ENCODE data around the gene KLHDC7B. TPM values are rescaled to one million over a fixed set of nuclear protein-coding genes. Genes with fewer than 3 reads are reported as not detected.

The KLHDC7B gene
- total RNA-seq, 1 experiment from 2014 or later = 1.6 TPM

DNA sequence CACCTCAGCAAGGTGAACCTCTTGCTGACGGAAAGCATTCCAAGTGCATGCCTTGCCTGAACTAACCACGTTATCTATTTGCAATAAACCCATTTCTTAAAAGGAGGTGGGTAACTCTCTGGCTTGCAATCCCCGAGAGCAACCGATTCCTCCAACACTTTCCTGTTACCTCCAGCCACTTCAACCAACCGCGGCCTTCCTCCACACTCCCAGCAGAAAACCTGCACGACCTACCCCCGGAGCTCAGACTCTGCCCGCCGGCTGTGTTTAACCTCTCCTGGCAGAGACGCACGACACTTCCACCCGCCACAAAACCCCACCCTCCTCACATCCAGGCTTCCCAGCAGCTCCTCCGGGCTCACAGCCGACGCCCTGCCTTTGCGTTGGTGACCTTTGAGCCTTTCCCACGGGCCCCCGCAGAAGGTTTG lies 21.0 kb upstream of the KLHDC7B start:
- peaks cover 41% of the 10 kb centered on the region for H3K36me3 ChIP-seq (ENCODE audit: insufficient read depth, low read length, poor library complexity, severe bottlenecking)

GRCh38 chr22:50525104-50525857 lies 20.4 kb upstream of the KLHDC7B start, which contains the start of gene SCO2:
Gene SCO2, minus strand, starts transcription at chr22:50525598. Its CDS starts 1,187 bp downstream, at chr22:50524411.
- Histone ChIP-seq H3K36me3 (ENCODE audit: insufficient read depth, low read length, poor library complexity, severe bottlenecking) (peaks cover 40% of the 10 kb centered on the region), H3K4me3 (ENCODE audit: low read depth, low read length, poor library complexity, severe bottlenecking) (peak within 1 kb of the TSS; percentile 65), H3K27ac (ENCODE audit: low read depth, low read length, poor library complexity, severe bottlenecking) (peak within 1 kb of the TSS; percentile 90), H3K27me3 (replicated peaks; ENCODE audit: insufficient read depth, low read depth, low read length, poor library complexity) (peaks cover 7% of the 10 kb centered on the region), H3K4me1 (ENCODE audit: insufficient read depth, low read length, poor library complexity, severe bottlenecking) (peaks cover 20% of the 10 kb centered on the region), H3K9me3 (ENCODE audit: low read depth, low read length, poor library complexity, severe bottlenecking) (no peaks in the 10 kb centered on the region)
- POLR2A ChIA-PET (ENCODE audit: low non-redundant PET) = interaction anchor here (0.6 to 1.0 kb wide), 4 partner anchors 16 to 281 kb away, joined by 4 to 8 read pairs (median 4); partner anchors contain the start of gene TUBGCP6
- intact Hi-C loops (cut with micrococcal nuclease; ENCODE audit: unreplicated experiment) = no loop called here
- TF ChIP-seq, protein P1, sequence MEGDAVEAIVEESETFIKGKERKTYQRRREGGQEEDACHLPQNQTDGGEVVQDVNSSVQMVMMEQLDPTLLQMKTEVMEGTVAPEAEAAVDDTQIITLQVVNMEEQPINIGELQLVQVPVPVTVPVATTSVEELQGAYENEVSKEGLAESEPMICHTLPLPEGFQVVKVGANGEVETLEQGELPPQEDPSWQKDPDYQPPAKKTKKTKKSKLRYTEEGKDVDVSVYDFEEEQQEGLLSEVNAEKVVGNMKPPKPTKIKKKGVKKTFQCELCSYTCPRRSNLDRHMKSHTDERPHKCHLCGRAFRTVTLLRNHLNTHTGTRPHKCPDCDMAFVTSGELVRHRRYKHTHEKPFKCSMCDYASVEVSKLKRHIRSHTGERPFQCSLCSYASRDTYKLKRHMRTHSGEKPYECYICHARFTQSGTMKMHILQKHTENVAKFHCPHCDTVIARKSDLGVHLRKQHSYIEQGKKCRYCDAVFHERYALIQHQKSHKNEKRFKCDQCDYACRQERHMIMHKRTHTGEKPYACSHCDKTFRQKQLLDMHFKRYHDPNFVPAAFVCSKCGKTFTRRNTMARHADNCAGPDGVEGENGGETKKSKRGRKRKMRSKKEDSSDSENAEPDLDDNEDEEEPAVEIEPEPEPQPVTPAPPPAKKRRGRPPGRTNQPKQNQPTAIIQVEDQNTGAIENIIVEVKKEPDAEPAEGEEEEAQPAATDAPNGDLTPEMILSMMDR (conservative IDR thresholded peaks at IDR 0.05; ENCODE audit: low read depth, low read length) = peak; percentile 64; the same call in 1 of the 2 replicates
- TF ChIP-seq EZH2 (IDR thresholded peaks at IDR 0.05; ENCODE audit: borderline replicate concordance, low read depth, low read length, poor library complexity, severe bottlenecking) = no peak
- CTCF ChIA-PET = interaction anchor here (0.5 to 2.2 kb wide), 15 partner anchors 10 to 283 kb away, joined by 3 to 20 read pairs (median 8); partner anchors contain the start of genes LMF2, NCAPH2 and SYCE3
- no TSS peak for BruUV-seq (replicated peaks)
- DNase-seq (ENCODE audit: low spot score) = peak; percentile 98

More for the DNA sequence above, 21.0 kb upstream of the KLHDC7B start:
- Histone ChIP-seq H3K27me3 (replicated peaks; ENCODE audit: insufficient read depth, low read depth, low read length, poor library complexity) (peaks cover 1% of the 10 kb centered on the region), H3K27ac (ENCODE audit: low read depth, low read length, poor library complexity, severe bottlenecking) (peak overlapping the region; percentile 90), H3K4me3 (ENCODE audit: low read depth, low read length, poor library complexity, severe bottlenecking) (peak overlapping the region; percentile 65), H3K4me1 (ENCODE audit: insufficient read depth, low read length, poor library complexity, severe bottlenecking) (peaks cover 14% of the 10 kb centered on the region), H3K9me3 (ENCODE audit: low read depth, low read length, poor library complexity, severe bottlenecking) (no peaks in the 10 kb centered on the region)
- POLR2A ChIA-PET (ENCODE audit: low non-redundant PET) = no interaction called here
- CTCF ChIA-PET = interaction anchor here (2.2 kb wide), 1 partner anchor 14 kb away, joined by 19 read pairs; no protein-coding TSS in a partner anchor
- no peak for DNase-seq (ENCODE audit: low spot score)
- intact Hi-C loops (cut with micrococcal nuclease; ENCODE audit: unreplicated experiment) = no loop called here
- TF ChIP-seq, protein P1 (conservative IDR thresholded peaks at IDR 0.05; ENCODE audit: low read depth, low read length) = no peak
- no peak for TF ChIP-seq EZH2 (IDR thresholded peaks at IDR 0.05; ENCODE audit: borderline replicate concordance, low read depth, low read length, poor library complexity, severe bottlenecking)
- BruUV-seq (replicated peaks) = TSS peak; percentile 80

DNA sequence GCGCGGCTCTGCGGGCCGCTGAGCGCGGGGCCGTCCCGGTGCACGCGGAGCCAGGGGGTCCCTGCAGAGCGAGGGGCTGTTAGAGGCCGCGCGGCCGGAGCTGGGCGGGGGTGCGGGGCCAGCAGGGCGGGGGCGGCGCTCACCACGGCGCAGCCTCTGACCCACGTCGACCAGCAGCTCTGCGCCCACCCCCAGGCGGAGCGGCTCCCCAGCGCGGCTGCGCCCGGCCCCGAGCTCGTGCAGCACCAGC lies 19.9 kb upstream of the KLHDC7B start:
- peaks cover 25% of the 10 kb centered on the region for H3K4me1 ChIP-seq (ENCODE audit: insufficient read depth, low read length, poor library complexity, severe bottlenecking)
- H3K36me3 ChIP-seq (ENCODE audit: insufficient read depth, low read length, poor library complexity, severe bottlenecking) = peaks cover 40% of the 10 kb centered on the region
- ChIA-PET POLR2A (ENCODE audit: low non-redundant PET) (interaction anchor here (0.7 to 1.0 kb wide), 3 partner anchors 16 to 282 kb away, joined by 4 to 8 read pairs (median 4); partner anchors contain the start of gene TUBGCP6), CTCF (interaction anchor here (0.6 to 2.2 kb wide), 14 partner anchors 10 to 284 kb away, joined by 3 to 20 read pairs (median 8); partner anchors contain the start of genes LMF2, NCAPH2 and SYCE3)
- peaks cover 12% of the 10 kb centered on the region for H3K27me3 ChIP-seq (replicated peaks; ENCODE audit: insufficient read depth, low read depth, low read length, poor library complexity)
- TF ChIP-seq, protein P1 (conservative IDR thresholded peaks at IDR 0.05; ENCODE audit: low read depth, low read length) = no peak; the same call in 1 of the 2 replicates
- TF ChIP-seq EZH2 (IDR thresholded peaks at IDR 0.05; ENCODE audit: borderline replicate concordance, low read depth, low read length, poor library complexity, severe bottlenecking) = no peak
- DNase-seq (ENCODE audit: low spot score) = no peak
- H3K27ac ChIP-seq (ENCODE audit: low read depth, low read length, poor library complexity, severe bottlenecking) = peak overlapping the region; percentile 90
- H3K9me3 ChIP-seq (ENCODE audit: low read depth, low read length, poor library complexity, severe bottlenecking) = no peaks in the 10 kb centered on the region
- no TSS peak for BruUV-seq (replicated peaks)
- intact Hi-C loops (cut with micrococcal nuclease; ENCODE audit: unreplicated experiment) = no loop called here
- peak overlapping the region; percentile 65 for H3K4me3 ChIP-seq (ENCODE audit: low read depth, low read length, poor library complexity, severe bottlenecking)

Data from A673 (cell line).